CD4-positive, alpha-beta T cell (primary cell): ENCODE results near the gene IRX2. TPM values are rescaled to one million over a fixed set of nuclear protein-coding genes. Genes with fewer than 3 reads are reported as not detected.

Source experiments
- ATAC-seq: fragments of 200-7000 bp; cut with Tn5 transposase; one replicate; pipeline ENCODE4 v1.10.0; 2022; ENCODE audit warnings: mild to moderate bottlenecking; ENCODE audit not compliant: poor library complexity
- CTCF ChIA-PET: fragments of 350-600 bp; sonication (Branson Sonifier 250); formaldehyde crosslinking; loops from one replicate; lab custom pipeline; 2021; ENCODE audit warnings: antibody characterized with exemption, inconsistent platforms; lab: Charles Lee
- POLR2A ChIA-PET: fragments of 350-600 bp; sonication (Branson Sonifier 250); formaldehyde crosslinking; loops from one replicate; lab custom pipeline; 2021; ENCODE audit warnings: antibody characterized with exemption, inconsistent platforms; lab: Charles Lee
- DNase-seq, 14 experiments: peaks; one replicate each; pipeline ENCODE4 v3.0.0-alpha.2; 2013 to 2020; ENCODE audit warnings: mixed read lengths in 2 of 14
- H3K27ac ChIP-seq, 2 donors: one replicate each; pipeline versions ENCODE4 v1.5.1 to v1.7.0; 2013; ENCODE audit warnings: low read length in 2 of 2, low read depth in 1 of 2, mild to moderate bottlenecking in 1 of 2
- H3K27me3 ChIP-seq, 2 experiments: 1 replicate in 1 of 2; 2 replicates in 1 of 2; pipeline versions ENCODE4 v1.6.1 to v1.7.0; 2013; ENCODE audit warnings: low read length in 2 of 2, control low read depth in 1 of 2, mild to moderate bottlenecking in 1 of 2, moderate library complexity in 1 of 2; ENCODE audit not compliant: insufficient read depth in 2 of 2, control insufficient read depth in 1 of 2
- H3K36me3 ChIP-seq: one replicate; pipeline ENCODE4 v1.6.1; 2013; ENCODE audit warnings: low read length, control low read depth; ENCODE audit not compliant: insufficient read depth
- H3K4me1 ChIP-seq: one replicate; pipeline ENCODE4 v1.6.1; 2013; ENCODE audit warnings: low read length, control low read depth; ENCODE audit not compliant: insufficient read depth
- H3K4me3 ChIP-seq: one replicate; pipeline ENCODE4 v1.5.1; 2013; ENCODE audit warnings: mild to moderate bottlenecking, low read length, moderate library complexity
- H3K9me3 ChIP-seq, 2 experiments: 1 replicate in 1 of 2; 2 replicates in 1 of 2; pipeline versions ENCODE4 v1.6.1 to v1.7.0; 2013; ENCODE audit warnings: low read length in 2 of 2, mild to moderate bottlenecking in 2 of 2, control low read depth in 1 of 2, moderate library complexity in 1 of 2; ENCODE audit not compliant: control insufficient read depth in 1 of 2, insufficient read depth in 1 of 2
- H3K27ac Mint-ChIP-seq: one replicate; pipeline ENCODE4 v1.8.0; 2020; ENCODE audit warnings: mixed read lengths
- H3K27me3 Mint-ChIP-seq: one replicate; pipeline ENCODE4 v1.8.0; 2021; ENCODE audit warnings: mixed read lengths
- H3K36me3 Mint-ChIP-seq: one replicate; pipeline ENCODE4 v1.8.0; 2021; ENCODE audit warnings: low read depth, mixed read lengths
- H3K4me1 Mint-ChIP-seq: one replicate; pipeline ENCODE4 v1.8.0; 2021; ENCODE audit warnings: low read depth, mixed read lengths
- H3K4me3 Mint-ChIP-seq: one replicate; pipeline ENCODE4 v1.8.0; 2020; ENCODE audit warnings: mild to moderate bottlenecking, mixed read lengths
- H3K9me3 Mint-ChIP-seq: one replicate; pipeline ENCODE4 v1.8.0; 2020; ENCODE audit warnings: mixed read lengths
- CTCF ChIP-seq: fragments of 200-600 bp; IDR thresholded peaks from one replicate; pipeline ENCODE4 v1.8.0; 2022; ENCODE audit warnings: antibody characterized with exemption, mild to moderate bottlenecking
- intact Hi-C, 2 experiments: fragments of 100-400 bp; cut with DNase I in 1 of 2; cut with micrococcal nuclease in 1 of 2; formaldehyde crosslinking; loops; one replicate each; pipeline versions ENCODE4 v1.15.1 to v1.9.0; 2023 to 2025; cut with DNase I, micrococcal nuclease
- total RNA-seq, 174 experiments: library from RNA in 2 of 174; stranded (reverse) in 2 of 174; gene quantifications; one replicate each; pipeline ENCODE4 v1.2.3 and lab custom pipeline; 2021 to 2026

IRX2 gene
- total RNA-seq, 2 experiments from 2014 or later: not detected

DNA sequence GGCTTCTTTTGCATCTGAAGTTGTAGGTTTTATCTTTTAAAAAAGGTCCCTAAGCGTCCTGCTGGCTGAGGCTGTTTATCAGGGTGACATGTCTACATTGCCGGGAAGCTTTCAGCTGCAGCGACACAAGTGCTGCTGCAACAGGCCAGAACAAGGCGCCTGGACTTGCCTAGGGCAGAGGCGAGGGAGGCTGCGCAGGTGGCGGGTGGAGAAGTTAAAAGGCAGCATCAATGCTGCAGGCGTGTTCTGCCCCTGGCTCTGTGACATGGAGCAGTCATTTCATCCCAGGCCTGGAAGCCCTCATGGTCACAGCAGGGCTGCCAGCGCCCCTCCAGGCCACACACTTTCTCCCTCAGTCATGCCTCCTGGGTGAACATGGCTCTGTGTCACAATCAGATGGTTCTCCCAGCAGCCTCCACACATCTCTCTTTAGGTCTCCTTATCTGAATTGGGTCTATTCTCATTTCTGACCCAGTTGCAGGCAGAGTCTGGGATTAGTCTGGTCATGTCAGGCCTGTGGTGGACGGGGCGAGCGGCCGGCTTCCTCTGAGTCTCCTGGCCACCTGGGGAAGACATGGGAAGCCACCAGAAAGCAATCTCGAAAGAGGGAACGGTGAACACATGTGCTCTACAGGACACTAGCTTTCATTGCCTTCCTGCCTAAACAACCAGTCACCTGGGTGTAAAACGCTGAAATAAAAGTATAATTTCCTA lies 41.3 kb downstream of the IRX2 start:
- H3K36me3 Mint-ChIP-seq: no peaks in the 10 kb centered on the region
- H3K9me3 Mint-ChIP-seq: no peaks in the 10 kb centered on the region
- H3K27ac Mint-ChIP-seq: no peak overlapping the region
- Histone ChIP-seq H3K27me3 (no peaks in the 10 kb centered on the region), H3K4me1 (no peaks in the 10 kb centered on the region), H3K9me3 (peaks cover 0 to 48% of the 10 kb centered on the region in 2 experiments), H3K36me3 (no peaks in the 10 kb centered on the region), H3K27ac (no peak overlapping the region), H3K4me3 (no peak overlapping the region)
- ChIA-PET POLR2A (no interaction called here), CTCF (no interaction called here)
- H3K4me3 Mint-ChIP-seq: no peak overlapping the region
- ATAC-seq (no peak), DNase-seq (no peak)
- no peak for TF ChIP-seq CTCF
- peaks cover 4% of the 10 kb centered on the region for H3K27me3 Mint-ChIP-seq
- H3K4me1 Mint-ChIP-seq: no peaks in the 10 kb centered on the region
- intact Hi-C loops: no loop called here

- Histone ChIP-seq H3K4me3 (no peak overlapping the region), H3K36me3 (no peaks in the 10 kb centered on the region), H3K27ac (no peak overlapping the region), H3K4me1 (no peaks in the 10 kb centered on the region), H3K27me3 (no peaks in the 10 kb centered on the region), H3K9me3 (peaks cover 0 to 39% of the 10 kb centered on the region in 2 experiments)
- DNase-seq: no peak
- TF ChIP-seq CTCF: no peak
- Mint-ChIP-seq H3K4me3 (no peak overlapping the region), H3K27me3 (peaks cover 4% of the 10 kb centered on the region), H3K36me3 (no peaks in the 10 kb centered on the region), H3K9me3 (no peaks in the 10 kb centered on the region), H3K27ac (no peak overlapping the region), H3K4me1 (no peaks in the 10 kb centered on the region)
- ATAC-seq: no peak
- intact Hi-C loops: no loop called here
- CTCF ChIA-PET: no interaction called here
- POLR2A ChIA-PET: no interaction called here
Observed at GRCh38 chr5:2708751-2709150, 42.7 kb downstream of the IRX2 start.

- ChIA-PET POLR2A (no interaction called here), CTCF (no interaction called here)
- no peak overlapping the region for H3K27ac ChIP-seq
- no peaks in the 10 kb centered on the region for H3K9me3 Mint-ChIP-seq
- H3K36me3 ChIP-seq: no peaks in the 10 kb centered on the region
- no peak for TF ChIP-seq CTCF
- no peaks in the 10 kb centered on the region for H3K36me3 Mint-ChIP-seq
- DNase-seq (no peak), ATAC-seq (no peak)
- intact Hi-C loops: no loop called here
- H3K27me3 ChIP-seq: no peaks in the 10 kb centered on the region
- H3K27me3 Mint-ChIP-seq: peaks cover 4% of the 10 kb centered on the region
- no peaks in the 10 kb centered on the region for H3K4me1 Mint-ChIP-seq
- no peaks in the 10 kb centered on the region for H3K4me1 ChIP-seq
- no peak overlapping the region for H3K4me3 Mint-ChIP-seq
- no peak overlapping the region for H3K4me3 ChIP-seq
- peaks cover 0 to 39% of the 10 kb centered on the region in 2 experiments for H3K9me3 ChIP-seq
- H3K27ac Mint-ChIP-seq: no peak overlapping the region
Observed at GRCh38 chr5:2708132-2708531, 43.3 kb downstream of the IRX2 start.
